ENCODE data around the gene TPK1. TPM values are rescaled to one million over a fixed set of nuclear protein-coding genes. Genes with fewer than 3 reads are reported as not detected.

The TPK1 gene
- total and polyA plus RNA-seq, 2 of the 8 experiments (the other 6 are each of a cell fraction or from before 2014, with no cell fraction given) = 1.9 to 2.7 TPM

GRCh38 chr7:144668503-144668902 is 167.3 kb downstream of the TPK1 start:
- Histone ChIP-seq H3K18ac (ENCODE audit: extremely low read depth, low read length) (no peak overlapping the region), H4K20me1 (replicated peaks in 1 of 2; ENCODE audit: control insufficient read depth in 1 of 2, insufficient read depth in 2 of 2, low read length in 2 of 2) (no peaks in the 10 kb centered on the region), H2BK20ac (ENCODE audit: low read length) (no peak overlapping the region), H3K4ac (replicated peaks; ENCODE audit: insufficient read length, low read depth, low read length) (no peak overlapping the region), H3K79me1 (ENCODE audit: low read depth, low read length) (no peaks in the 10 kb centered on the region), H2AFZ (ENCODE audit: low read length) (0 out of 2 replicates have a peak overlapping the region, but pooled peaks have one; percentile 44), H3K27ac (ENCODE audit: low read depth, low read length) (no peak overlapping the region), H3K79me2 (ENCODE audit: control insufficient read depth in 1 of 2, insufficient read depth in 2 of 2, low read length in 2 of 2) (no peaks in the 10 kb centered on the region), H3K14ac (ENCODE audit: insufficient read length) (no peak overlapping the region), H2BK15ac (ENCODE audit: low read length) (no peak overlapping the region), H2BK12ac (ENCODE audit: low read depth, low read length) (no peak overlapping the region), H4K8ac (ENCODE audit: extremely low read depth, insufficient read depth, low read length) (no peak overlapping the region), H3K23me2 (ENCODE audit: low read depth, low read length) (peaks cover 2% of the 10 kb centered on the region; the same call in 1 of the 2 replicates), H3K4me3 (ENCODE audit: extremely low read depth in 1 of 4, insufficient read depth in 2 of 4, low read depth in 3 of 4, low read length in 4 of 4) (no peak overlapping the region), H3K4me2 (ENCODE audit: insufficient read depth in 1 of 2, low read depth in 2 of 2, low read length in 2 of 2) (no peak overlapping the region), H2AK5ac (ENCODE audit: low read depth, low read length) (no peak overlapping the region), H2BK5ac (ENCODE audit: low read depth, low read length) (no peak overlapping the region), H4K91ac (replicated peaks; ENCODE audit: insufficient read length, low read length) (no peak overlapping the region), H2BK120ac (replicated peaks; ENCODE audit: low read depth, low read length) (no peak overlapping the region), H3K9ac (replicated peaks in 1 of 4; ENCODE audit: extremely low read depth in 1 of 4, low read depth in 3 of 4, low read length in 3 of 4) (no peak overlapping the region), H4K5ac (ENCODE audit: insufficient read length, low read depth, low read length) (no peak overlapping the region), H3K4me1 (replicated peaks in 1 of 4; ENCODE audit: control insufficient read depth in 3 of 4, insufficient read depth in 4 of 4, low read length in 3 of 4) (peaks cover 0 to 6% (median 4%) of the 10 kb centered on the region in 4 experiments; a peak in 4 of 7 replicates), H3K36me3 (ENCODE audit: control insufficient read depth in 2 of 4, insufficient read depth in 4 of 4, low read length in 3 of 4) (no peaks in the 10 kb centered on the region), H3K23ac (ENCODE audit: insufficient read length) (no peak overlapping the region), H3K9me3 (ENCODE audit: insufficient read depth in 2 of 2, low read depth in 1 of 2, low read length in 1 of 2) (no peaks in the 10 kb centered on the region), H3K56ac (replicated peaks; ENCODE audit: insufficient read length, low read depth, low read length) (no peak overlapping the region), H3K27me3 (replicated peaks in 1 of 4; ENCODE audit: control insufficient read depth in 3 of 4, extremely low read depth in 1 of 4, insufficient read depth in 3 of 4, low read length in 3 of 4) (no peaks in the 10 kb centered on the region)
- DNase-seq (ENCODE audit: low read depth in 1 of 2, low spot score in 2 of 2) (no peak), FAIRE-seq (no peak)
- ChIA-PET POLR2A (ENCODE audit: partially characterized antibody) (no interaction called here), CTCF (ENCODE audit: partially characterized antibody) (interaction anchor here (1.1 to 1.2 kb wide), 3 partner anchors 12 to 198 kb away, joined by 3 to 4 read pairs (median 3); no protein-coding TSS in a partner anchor)
- TF ChIP-seq RAD21 (IDR thresholded peaks at IDR 0.05 in 1 of 2, conservative IDR thresholded peaks at IDR 0.05 in 1 of 2; ENCODE audit: low read depth in 2 of 2, low read length in 2 of 2) = 0 out of 4 replicates have a peak, but pooled peaks have one; percentile 1 to 6
- no peak for TF ChIP-seq RBBP5 (IDR thresholded peaks at IDR 0.05; ENCODE audit: borderline replicate concordance, low read depth, low read length)
- 82% methylated on average over 1 of the region's 1 CpG; no CpG with 5 or more reads in 1 of the 2 experiments for WGBS, 2 experiments (ENCODE audit: extremely low coverage in 1 of 2, insufficient coverage in 1 of 2, insufficient read length in 1 of 2, insufficient replicate concordance in 2 of 2, low coverage in 1 of 2, low lambda C conversion rate in 2 of 2, missing lambda C conversion rate in 1 of 2)

Data from H1 (cell line).